HG03342 (cell line): ENCODE data around the gene ICA1.

ENCODE experiments used
- ATAC-seq: cut with Tn5 transposase; IDR thresholded peaks from one replicate; pipeline ENCODE4 v1.9.1; 2021; ENCODE audit warnings: mild to moderate bottlenecking, moderate library complexity; ENCODE audit not compliant: unreplicated experiment

ICA1 gene

DNA sequence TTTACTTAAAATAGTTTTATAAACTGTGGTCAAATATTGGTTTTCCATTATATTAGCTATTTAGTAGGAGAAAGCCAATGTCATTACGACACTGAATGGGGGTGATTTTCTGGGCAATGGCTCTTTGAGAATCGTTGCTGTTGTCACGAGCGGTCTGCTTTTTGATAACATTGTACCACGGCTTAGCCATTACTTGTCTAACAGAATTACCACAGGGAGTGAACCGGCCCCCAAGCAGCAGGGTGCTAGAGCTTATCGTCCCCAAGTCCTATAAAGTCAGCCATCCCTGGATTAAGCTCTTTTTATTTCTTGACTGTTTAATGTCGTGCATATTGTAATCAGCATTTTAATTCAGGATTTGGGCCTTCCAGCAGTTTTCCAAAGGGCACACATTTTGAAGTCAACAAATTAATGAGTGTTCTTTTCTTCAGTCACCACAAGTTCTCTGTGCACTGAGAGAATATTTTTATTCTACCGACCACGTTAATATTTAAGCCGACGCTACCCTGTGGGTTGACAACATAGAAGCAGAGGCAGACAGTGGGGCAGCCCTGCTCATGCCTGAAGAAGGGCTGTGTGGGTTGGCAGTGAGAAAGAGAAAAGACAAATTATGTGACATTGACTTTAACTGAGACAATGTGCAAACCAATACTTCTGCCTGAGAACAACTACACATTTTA lies 125.8 kb downstream of the ICA1 start:
- ATAC-seq = no peak

DNA sequence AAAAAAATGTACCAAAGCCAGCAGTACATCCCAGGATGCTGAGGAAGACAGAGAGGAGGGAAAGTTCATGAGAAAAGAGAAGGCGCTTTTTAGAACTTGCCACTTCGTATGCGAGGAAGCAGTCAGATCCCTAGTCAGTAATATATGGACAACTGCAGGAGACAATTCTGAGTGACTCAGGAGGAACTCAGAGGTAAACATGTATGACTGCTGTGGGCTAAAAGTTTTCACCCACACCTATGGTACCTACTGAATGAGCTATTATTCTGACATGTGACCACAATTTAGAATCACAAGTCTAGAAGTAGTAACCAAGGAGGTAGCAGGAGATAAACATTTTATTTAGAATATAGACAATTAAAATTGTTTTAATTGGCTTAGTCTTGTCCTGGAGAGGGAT lies 126.5 kb downstream of the ICA1 start:
- ATAC-seq = no peak

DNA sequence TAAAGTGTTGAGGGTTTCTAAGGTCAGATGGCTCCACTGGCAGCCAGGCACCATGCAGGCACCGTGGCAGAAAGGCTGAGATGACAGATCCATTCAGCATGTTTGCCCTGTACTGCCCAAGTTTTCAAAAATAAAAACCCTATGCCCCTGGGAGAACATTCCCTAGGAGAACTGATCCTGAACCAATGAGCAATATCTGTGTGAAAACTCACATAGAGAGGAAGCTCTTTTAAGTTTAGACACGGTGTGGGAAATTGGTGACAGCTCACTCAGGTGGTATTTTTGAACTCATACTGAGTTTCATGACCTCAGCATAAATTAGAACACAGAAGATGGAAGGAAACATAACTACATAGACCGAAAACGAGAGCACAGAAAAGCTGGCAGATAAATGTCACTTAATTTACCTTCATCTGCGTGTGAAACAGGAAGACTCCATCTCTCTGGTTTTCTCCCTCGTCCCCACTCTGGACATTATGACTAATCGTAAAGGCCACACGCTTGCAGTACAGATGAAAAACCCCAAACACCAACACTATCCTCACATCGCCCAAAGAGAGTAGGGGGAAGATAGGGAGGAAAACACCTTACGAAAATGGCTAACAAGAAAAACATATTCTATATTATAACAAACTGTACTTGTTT lies 127.8 kb downstream of the ICA1 start:
- peak; percentile 69 for ATAC-seq

DNA sequence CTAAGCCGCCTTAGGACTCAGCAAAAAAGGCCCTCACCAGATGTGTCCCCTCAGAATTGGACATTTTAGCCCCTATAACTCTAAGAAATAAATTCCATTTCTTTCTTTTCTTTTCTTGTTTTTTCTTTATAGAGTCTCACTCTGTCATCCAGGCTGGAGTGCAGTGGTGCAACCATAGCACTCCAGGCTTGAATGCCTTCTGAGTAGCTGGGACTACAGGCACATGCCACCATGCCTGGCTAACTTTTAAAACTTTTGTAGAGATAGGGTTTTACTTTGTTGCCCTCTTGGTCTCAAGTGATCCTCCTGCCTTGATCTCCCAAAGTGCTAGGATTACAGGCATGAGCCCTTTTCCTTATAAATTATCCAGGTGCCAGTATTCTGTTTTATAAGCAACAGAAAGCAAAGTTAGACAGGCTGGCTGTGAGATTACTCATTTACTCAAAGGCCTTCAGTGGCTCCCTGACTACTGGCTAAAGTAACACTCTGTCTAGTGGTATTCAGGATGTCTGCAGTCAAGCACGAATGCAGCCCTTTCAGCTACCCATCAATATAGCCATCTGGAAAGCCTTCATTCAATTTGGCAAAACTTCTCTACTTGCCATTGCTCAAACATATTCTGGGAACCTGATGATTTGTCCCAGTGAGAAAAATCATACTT lies 128.6 kb downstream of the ICA1 start:
- ATAC-seq = peak; percentile 33

DNA sequence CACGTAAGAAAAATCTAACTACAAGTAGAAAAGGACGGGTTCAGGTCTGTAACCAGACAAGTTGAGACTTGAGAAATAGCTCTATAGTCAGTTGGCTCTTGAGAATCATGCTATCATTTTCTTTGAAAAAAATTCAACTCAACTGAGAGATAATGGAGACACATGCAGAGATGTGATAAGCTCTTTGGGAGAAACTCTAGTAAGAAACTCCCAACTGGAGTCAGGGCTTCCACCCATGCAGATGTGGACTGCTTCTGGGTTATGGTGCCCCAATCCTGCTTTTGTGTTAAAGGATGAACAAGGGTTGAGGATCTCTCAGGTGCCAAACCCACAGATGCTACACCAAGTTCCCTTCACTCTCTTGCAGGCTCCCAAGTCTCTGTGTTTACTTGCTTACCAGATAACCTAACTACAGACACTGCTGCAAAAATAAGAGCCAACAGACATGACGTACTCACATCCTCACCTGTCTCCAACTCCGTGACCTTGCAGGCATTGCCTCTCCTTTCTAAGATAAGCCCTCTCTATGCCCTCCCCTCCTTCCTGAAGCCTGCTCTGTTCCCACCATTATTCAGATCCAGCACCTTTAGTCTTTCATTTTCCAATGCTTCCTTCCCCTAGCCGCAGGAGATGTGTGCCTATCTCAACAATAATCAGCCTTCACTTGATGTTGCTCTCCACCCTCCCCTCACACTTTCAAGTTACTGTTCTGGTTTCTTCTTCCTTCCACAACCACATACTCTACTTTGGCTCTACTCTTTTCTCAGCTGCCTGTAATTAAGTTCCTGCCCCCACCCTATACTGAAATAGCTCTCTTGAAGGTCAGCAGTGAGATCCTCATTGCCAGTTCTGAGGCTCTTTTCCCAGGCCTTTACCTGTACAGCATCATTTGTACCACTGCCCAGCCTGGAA lies 130.0 kb downstream of the ICA1 start:
- peak; percentile 39 for ATAC-seq

DNA sequence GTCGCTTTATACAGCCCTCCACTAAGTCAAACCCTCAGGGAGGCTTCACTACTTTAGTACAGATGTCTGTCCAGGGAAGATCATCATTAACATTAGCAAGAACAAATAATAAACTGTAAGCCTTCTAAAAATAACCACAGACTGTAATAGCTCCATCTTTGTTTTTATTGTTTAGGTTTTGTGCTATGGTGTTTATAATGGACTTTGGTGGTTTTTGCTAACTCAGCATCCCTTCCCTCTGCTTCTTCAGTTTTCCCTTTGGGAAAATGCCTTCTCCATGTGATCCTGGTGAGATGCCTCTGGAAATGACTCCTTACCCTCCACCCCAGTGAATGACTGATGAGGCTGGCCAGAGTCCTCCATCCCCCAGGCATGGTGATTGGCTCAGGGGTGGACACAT lies 131.3 kb downstream of the ICA1 start:
- ATAC-seq = no peak

DNA sequence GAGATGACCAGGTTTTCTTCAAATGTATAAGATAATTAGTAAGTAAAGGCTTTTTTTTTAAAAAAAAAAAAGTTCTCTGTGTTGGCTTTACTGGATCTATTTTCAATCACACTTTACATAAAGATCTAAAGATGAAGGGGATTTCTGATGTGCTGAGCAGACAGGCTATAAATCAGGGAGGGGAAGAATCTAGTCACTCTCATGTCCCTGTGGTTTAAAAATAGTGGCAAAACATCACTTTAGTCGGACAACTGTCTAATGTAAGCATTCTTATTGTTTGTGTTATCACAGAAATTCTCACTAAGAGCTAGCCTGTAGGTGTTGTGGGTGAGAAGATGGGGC lies 132.7 kb downstream of the ICA1 start:
- no peak for ATAC-seq

DNA sequence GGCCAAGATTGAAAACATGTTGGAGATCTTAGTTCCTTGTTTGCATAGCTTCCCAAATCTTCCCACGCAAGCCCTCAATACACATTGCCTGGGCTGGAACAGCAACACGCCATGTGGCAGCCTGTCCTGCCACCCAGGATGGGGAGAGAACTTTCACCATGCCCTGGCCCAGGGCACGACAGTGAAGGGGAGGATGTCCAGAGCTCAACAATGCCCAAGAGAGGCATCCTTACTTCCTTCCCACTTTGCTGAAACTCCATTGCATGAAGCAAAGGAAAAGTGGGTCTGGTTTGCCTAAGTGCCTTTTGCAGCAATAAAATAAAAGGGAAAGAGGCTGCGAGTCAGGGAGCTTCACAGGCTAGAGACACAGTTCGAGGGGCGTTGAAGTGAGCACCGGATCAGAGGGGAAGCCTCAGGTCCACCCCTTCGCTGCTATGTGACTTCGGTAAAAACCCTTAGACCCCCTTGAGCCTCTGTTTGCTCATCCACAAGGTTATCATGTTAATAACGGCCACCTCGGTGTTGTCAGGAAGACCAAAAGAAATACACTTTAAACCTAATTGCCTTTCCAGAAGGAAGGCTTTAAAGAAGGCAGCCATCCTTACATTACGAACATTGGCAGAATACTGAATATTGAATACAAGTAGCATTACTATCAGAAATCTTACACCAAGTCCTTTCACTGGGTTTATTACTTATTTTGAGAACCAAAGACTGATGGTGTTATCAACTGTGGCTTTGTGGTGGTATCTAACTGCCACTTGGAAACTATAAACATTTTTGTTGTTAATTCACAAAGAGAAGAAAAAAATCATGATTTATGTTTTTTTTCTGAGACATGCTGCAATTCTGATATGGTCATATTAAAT lies 133.3 kb downstream of the ICA1 start:
- no peak for ATAC-seq

DNA sequence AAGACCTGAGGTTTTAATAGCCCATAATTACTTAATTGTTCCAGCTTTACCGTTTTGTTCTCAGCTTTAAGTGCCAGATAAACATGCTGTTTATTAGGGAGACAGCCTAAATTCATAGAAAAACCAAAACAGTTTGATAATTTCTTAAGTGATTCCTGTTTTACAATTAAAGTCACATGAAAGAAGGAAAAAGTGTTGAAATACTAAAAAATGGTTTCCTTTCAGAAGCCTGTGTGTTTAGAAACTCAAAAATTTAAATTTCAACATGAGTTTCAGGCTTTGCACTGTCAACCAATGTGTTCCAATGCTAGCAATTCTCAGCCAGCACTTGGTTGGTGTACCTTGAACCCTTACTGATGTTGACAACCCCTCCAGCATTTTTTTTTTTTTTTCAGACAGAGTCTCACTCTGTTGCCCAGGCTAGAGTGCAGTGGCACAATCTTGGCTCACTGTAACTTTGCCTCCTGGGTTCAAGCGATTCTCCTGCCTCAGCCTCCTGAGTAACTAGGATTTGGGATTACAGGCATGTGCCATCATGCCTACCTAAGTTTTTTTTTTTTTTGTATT lies 135.3 kb downstream of the ICA1 start:
- ATAC-seq = no peak

DNA sequence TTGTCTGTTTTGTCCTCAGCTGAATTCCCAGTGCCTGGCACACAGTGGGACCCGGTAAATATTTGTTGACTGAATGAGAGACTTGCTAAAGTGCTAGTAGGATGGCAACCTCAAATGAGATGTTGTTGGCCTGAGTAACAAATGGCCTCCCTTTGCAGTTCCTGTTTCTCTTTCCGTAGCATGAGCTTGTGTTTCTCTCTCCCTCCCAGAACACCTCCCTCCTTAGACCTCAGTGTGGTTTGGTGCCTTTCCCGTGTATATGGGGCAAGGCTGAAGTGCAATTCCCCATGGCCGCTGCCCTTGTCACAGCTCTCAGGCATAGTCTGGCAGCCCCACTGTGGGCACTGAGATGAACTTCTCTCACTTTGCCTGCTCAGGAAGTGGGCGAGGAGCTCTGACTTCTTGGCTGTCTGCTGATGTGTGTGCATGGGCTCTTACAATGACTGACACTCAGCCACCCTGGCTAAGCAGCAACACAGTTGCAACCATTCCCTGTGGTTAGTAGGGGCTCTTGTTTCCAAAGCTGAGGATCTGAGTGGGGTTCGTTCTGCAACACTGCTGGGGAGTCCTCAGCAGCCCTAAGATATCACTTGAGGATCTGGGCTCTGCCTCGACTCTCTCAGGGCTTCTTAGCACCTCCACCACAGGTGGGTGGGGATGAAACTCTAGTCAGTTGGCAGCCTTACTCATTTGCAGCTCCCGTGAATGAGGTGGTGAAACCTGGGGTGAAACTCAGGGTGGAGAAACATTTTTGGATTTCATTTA lies 136.1 kb downstream of the ICA1 start:
- peak; percentile 70 for ATAC-seq

DNA sequence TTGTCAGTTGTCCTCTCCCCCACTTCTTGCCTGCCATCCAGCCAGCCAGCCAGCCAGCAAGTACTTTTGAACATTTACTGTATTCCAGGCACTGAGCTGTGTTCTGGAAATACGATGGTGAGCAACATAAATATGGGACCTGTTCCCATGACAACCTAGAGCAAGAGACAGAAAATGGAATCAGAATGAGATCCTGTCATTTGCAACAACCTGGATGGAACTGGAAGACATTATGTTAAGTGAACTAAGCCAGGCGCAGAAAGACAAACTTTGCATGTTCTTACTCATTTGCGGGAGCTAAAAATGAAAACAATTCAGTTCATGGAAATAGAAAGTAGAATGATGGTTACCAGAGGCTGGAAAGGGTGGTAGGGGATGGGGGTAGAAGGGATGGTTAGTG lies 140.7 kb downstream of the ICA1 start:
- ATAC-seq = no peak

DNA sequence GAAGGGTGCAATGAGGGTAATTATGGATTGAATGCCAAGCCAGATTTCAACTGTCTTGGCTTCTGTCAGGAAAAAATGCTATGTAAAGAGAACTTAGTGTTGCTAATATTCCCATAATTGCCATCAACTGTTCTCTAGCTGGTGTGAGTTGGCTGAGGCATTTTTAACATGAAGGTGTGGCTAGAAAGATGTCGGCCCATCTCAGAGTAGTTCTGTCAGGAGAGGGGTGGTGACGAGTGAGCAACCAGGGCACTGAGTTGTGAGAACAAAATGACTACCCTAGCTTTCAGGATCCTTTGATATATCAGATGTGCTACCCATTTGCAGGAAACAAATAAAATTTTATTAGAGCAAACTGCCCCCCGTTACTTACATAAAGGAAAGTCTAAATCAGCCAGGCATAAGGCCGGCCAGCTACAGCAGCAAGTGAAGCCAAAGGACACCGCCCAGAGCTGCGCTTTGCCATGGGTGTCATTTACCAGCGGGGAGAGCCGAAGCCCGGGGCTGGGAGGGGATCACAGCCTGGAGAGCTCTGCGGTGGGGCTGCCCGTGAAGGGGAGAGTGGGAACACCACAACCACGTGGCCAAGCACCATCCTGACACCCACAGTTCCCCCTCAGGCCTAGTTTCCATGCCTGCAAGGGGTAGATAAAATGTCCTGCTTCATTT lies 141.4 kb downstream of the ICA1 start:
- no peak for ATAC-seq

DNA sequence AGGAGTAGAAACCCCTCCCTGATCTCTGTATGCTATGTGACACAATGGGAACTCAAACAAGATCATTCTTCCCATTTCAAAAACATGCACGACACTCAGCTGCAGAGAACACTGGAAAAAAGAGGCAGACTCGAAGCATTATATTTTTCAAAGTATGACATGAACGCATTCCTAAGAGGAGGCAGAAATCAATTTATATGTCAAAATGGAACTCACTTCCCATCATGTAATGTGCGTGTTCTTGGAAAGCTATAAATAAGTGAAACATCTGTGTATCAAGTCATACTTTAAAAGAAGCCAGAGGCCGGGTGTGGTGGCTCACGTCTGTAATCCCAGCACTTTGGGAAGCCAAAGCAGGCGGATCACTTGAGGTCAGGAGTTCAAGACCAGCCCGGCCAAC lies 142.7 kb downstream of the ICA1 start:
- no peak for ATAC-seq

DNA sequence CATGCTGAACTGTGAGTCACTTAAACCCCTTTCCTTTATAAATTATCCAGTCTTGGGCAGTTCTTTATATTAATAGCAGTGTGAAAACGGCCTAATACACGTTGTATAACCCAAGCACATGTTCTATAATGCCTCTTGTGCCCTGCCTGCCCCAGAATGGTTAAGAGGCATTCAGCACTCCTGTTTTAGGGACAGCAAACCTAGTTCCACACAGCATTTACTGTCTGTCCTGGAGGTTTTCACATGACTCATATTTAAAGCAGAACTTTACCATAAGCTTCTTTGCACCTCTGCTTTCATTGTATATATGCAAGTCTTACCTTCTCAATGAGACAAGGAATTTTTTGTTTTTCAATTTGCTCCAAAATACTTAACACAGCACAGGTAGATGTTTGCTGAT lies 144.8 kb downstream of the ICA1 start:
- ATAC-seq = no peak

DNA sequence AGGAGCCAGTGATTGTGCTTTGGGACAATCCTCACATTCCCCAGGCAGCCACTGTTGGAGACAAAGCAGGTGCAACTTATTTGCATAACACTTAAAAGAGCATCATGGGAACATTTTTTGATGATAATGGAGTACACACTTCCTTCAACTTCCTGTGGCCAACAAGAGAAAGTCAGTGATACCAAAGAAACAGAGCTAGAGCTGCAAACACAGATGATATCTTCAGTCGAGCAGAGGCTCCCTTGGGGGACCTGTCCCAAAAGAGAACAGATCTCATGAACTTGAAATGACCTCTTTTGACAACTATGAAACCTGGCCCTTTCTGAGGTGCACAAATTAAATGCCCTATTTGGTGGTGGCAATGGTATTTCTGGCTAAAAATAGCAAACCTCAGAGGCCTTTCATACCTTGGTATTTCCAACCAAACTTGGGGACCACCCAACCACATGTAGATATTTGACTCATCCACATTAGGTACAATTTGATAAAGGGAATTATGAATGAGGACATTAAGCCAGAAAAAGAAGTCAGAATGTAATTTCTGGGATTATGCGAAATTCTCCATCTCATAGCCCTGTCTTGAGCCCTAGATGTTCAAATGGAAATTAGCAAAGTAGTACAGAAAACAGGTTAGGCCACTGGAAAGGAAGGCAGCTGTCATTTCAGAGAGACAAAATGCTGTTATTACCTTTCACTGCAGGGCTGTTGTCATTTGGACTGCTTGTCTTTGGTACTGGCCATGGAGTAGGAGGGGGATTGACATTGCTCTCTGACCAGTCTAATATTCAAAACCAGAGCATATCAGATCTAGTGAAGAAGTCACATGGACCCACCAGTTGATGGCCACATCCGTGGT lies 146.2 kb downstream of the ICA1 start:
- ATAC-seq = peak; percentile 85

DNA sequence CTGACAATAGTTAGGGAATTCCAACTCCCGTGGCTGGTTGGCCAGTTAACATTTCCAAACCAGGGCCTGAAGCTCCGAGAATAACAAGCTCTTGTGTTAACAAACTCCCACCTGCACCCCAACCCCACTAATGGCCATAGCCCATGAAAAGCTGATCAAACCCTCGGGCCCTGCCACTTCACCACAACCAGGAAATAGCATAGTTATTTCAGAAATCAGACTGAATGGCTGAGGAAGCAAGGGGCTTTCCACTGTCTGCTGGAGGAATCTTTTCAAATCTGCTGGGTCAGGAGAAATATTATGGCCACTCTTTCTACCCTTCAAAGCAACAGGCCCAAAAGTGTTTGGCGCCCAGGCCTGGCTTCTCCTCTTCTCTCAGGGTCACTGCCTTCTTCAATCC lies 147.8 kb downstream of the ICA1 start:
- ATAC-seq = peak; percentile 37

DNA sequence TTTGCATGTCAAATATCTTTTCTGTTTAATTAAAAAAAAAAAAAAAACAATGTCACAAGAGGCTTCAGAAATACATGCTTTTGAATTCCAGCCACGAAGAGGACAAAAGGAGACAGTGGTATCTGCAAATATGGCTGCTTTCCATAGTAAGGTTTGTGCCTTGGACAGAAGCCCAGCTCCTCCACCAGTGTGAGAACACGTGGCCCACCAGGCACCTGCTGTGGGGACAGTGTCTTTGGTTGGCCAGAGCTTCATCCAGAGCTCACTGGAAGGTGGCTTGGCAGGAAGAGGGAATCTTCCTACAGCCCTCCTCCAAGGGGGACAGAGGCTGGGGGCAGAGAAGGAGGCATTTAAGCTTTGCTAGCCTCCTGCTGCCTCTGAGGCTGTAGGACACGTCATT lies 148.8 kb downstream of the ICA1 start:
- no peak for ATAC-seq

DNA sequence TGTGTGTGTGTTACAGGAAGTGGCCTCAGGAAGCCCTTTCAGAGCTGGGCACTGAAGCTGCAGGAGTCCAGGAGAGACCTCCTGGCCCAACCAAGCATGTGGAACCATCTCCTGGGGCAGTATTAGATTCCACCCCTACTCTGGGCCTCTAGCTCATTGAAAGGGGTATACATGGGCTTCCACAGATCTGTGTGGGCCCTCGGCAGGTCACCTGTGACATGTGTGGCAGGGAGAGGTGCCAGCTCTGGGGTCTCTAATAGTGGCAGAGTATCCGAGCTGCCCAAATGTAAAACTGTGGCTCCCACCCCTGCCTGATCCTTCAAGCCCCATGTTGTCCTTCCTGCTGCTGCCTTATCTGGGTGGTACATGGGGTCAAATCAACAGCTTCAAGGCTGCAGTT lies 149.3 kb downstream of the ICA1 start:
- no peak for ATAC-seq
